Measurements from ENCODE around the gene KCNK10. TPM values are rescaled to one million over a fixed set of nuclear protein-coding genes. Genes with fewer than 3 reads are reported as not detected.

The KCNK10 gene
- total and polyA plus RNA-seq, 2 donors (not counting 1 experiment from before 2014, with no cell fraction given): 0.20 TPM; not detected in 1

GRCh38 chr14:88255798-88256197 lies 67.3 kb downstream of the KCNK10 start:
- WGBS (ENCODE audit: insufficient coverage): 81% methylated on average over 4 of the region's 4 CpGs
- POLR2A ChIA-PET: no interaction called here

GRCh38 chr14:88255196-88255595 lies 67.9 kb downstream of the KCNK10 start:
- ChIA-PET POLR2A (no interaction called here), CTCF (no interaction called here)
- Histone ChIP-seq H3K4me3 (ENCODE audit: control extremely low read depth in 1 of 5, extremely low read depth in 1 of 5, insufficient read depth in 1 of 5, low read depth in 2 of 5, low read length in 4 of 5) (no peak overlapping the region), H3K4me2 (replicated peaks; ENCODE audit: low read depth, low read length, poor library complexity, severe bottlenecking) (no peak overlapping the region), H3K27me3 (replicated peaks in 1 of 4; ENCODE audit: control extremely low read depth in 1 of 4, control insufficient read depth in 3 of 4, insufficient read depth in 4 of 4, low read length in 3 of 4) (no peaks in the 10 kb centered on the region), H3K9ac (ENCODE audit: low read length) (no peak overlapping the region), H3K9me3 (ENCODE audit: control extremely low read depth in 1 of 3, control insufficient read depth in 2 of 3, insufficient read depth in 1 of 3, low read length in 2 of 3) (peaks cover 0 to 5% (median 0%) of the 10 kb centered on the region in 3 donors), H2AFZ (ENCODE audit: insufficient read depth, low read depth, low read length, poor library complexity, severe bottlenecking) (no peak overlapping the region), H3K36me3 (replicated peaks in 1 of 2; ENCODE audit: control extremely low read depth in 1 of 2, control insufficient read depth in 1 of 2, extremely low read depth in 1 of 2, insufficient read depth in 2 of 2, low read length in 1 of 2) (no peaks in the 10 kb centered on the region), H4K20me1 (ENCODE audit: control insufficient read depth, insufficient read depth, low read length, poor library complexity, severe bottlenecking) (no peaks in the 10 kb centered on the region), H3K27ac (ENCODE audit: low read length in 2 of 2) (no peak overlapping the region), H3K79me2 (ENCODE audit: control insufficient read depth, insufficient read depth, low read length) (no peaks in the 10 kb centered on the region), H3K4me1 (ENCODE audit: control insufficient read depth in 2 of 2, insufficient read depth in 2 of 2, low read length in 2 of 2) (no peaks in the 10 kb centered on the region)
- Mint-ChIP-seq H3K4me1 (no peaks in the 10 kb centered on the region), H3K4me3 (no peak overlapping the region), H3K9me3 (ENCODE audit: insufficient read depth) (no peaks in the 10 kb centered on the region), H3K27ac (no peak overlapping the region), H3K27me3 (peaks cover 15% of the 10 kb centered on the region)
- intact Hi-C loops (cut with micrococcal nuclease): no loop called here
- ATAC-seq (ENCODE audit: low read depth): no peak
- WGBS (ENCODE audit: insufficient coverage): no CpG with 5 or more reads among the region's 1 CpG
- TF ChIP-seq CTCF (IDR thresholded peaks at IDR 0.05): no peak
- no peak for TF ChIP-seq EZH2 (IDR thresholded peaks at IDR 0.05; ENCODE audit: borderline replicate concordance, insufficient read depth, low read depth, low read length, poor library complexity, severe bottlenecking)
- DNase-seq: no peak

More at GRCh38 chr14:88255798-88256197, 67.3 kb downstream of the KCNK10 start:
- H3K4me2 ChIP-seq (replicated peaks; ENCODE audit: low read depth, low read length, poor library complexity, severe bottlenecking): no peak overlapping the region
- H3K36me3 ChIP-seq (replicated peaks in 1 of 2; ENCODE audit: control extremely low read depth in 1 of 2, control insufficient read depth in 1 of 2, extremely low read depth in 1 of 2, insufficient read depth in 2 of 2, low read length in 1 of 2): no peaks in the 10 kb centered on the region
- Mint-ChIP-seq H3K27me3 (peaks cover 17% of the 10 kb centered on the region), H3K9me3 (ENCODE audit: insufficient read depth) (no peaks in the 10 kb centered on the region), H3K4me1 (no peaks in the 10 kb centered on the region), H3K27ac (no peak overlapping the region), H3K4me3 (no peak overlapping the region)
- no peaks in the 10 kb centered on the region for H3K4me1 ChIP-seq (ENCODE audit: control insufficient read depth in 2 of 2, insufficient read depth in 2 of 2, low read length in 2 of 2)
- H4K20me1 ChIP-seq (ENCODE audit: control insufficient read depth, insufficient read depth, low read length, poor library complexity, severe bottlenecking): no peaks in the 10 kb centered on the region
- H3K4me3 ChIP-seq (ENCODE audit: control extremely low read depth in 1 of 5, extremely low read depth in 1 of 5, insufficient read depth in 1 of 5, low read depth in 2 of 5, low read length in 4 of 5): no peak overlapping the region
- no peaks in the 10 kb centered on the region for H3K27me3 ChIP-seq (replicated peaks in 1 of 4; ENCODE audit: control extremely low read depth in 1 of 4, control insufficient read depth in 3 of 4, insufficient read depth in 4 of 4, low read length in 3 of 4)
- ATAC-seq (ENCODE audit: low read depth) (no peak), DNase-seq (no peak)
- intact Hi-C loops (cut with micrococcal nuclease): no loop called here
- no peak overlapping the region for H2AFZ ChIP-seq (ENCODE audit: insufficient read depth, low read depth, low read length, poor library complexity, severe bottlenecking)
- TF ChIP-seq CTCF (IDR thresholded peaks at IDR 0.05) (no peak), EZH2 (IDR thresholded peaks at IDR 0.05; ENCODE audit: borderline replicate concordance, insufficient read depth, low read depth, low read length, poor library complexity, severe bottlenecking) (no peak)
- no peak overlapping the region for H3K9ac ChIP-seq (ENCODE audit: low read length)
- CTCF ChIA-PET: no interaction called here
- peaks cover 0 to 5% (median 0%) of the 10 kb centered on the region in 3 donors for H3K9me3 ChIP-seq (ENCODE audit: control extremely low read depth in 1 of 3, control insufficient read depth in 2 of 3, insufficient read depth in 1 of 3, low read length in 2 of 3)
- H3K27ac ChIP-seq (ENCODE audit: low read length in 2 of 2): no peak overlapping the region
- H3K79me2 ChIP-seq (ENCODE audit: control insufficient read depth, insufficient read depth, low read length): no peaks in the 10 kb centered on the region
